Hepatocyte (in vitro differentiated cells): Measurements from ENCODE around the gene LPP.

Source experiments
- CTCF ChIP-seq: fragments of 200-600 bp; sonication (generic); IDR thresholded peaks from 2 replicates; pipeline ENCODE4 v1.5.1; 2016; ENCODE audit warnings: antibody characterized with exemption, mild to moderate bottlenecking; ENCODE audit not compliant: poor library complexity
- EZH2phosphoT487 ChIP-seq: fragments of 200-600 bp; sonication (generic); IDR thresholded peaks from one replicate; pipeline ENCODE4 v1.6.1; 2018; ENCODE audit warnings: antibody characterized with exemption, mild to moderate bottlenecking, low read depth, moderate library complexity; ENCODE audit not compliant: unreplicated experiment, severe bottlenecking

DNA sequence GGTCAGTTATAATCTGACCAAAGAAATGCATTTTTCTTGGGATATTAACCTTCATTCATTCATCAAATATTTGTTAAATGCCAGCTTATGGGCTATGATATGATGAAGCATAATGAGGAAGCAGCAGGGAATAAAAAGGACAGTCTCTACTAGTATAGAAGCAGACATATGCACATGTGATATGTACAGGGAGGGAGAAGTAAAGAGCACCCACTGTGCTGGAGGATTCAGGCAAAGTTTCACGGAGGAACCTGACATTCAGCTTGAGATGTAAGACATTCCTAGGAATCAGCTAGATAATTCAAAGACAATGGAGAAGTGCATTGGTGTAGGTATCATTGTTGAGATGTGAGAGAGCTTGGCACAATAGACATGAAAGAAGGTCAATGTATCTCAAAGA lies 450.7 kb downstream of the LPP start:
- TF ChIP-seq CTCF (no peak), EZH2phosphoT487 (no peak)
